Tibial nerve (tissue), 3 donors: ENCODE data around the gene FBXL7.

ENCODE experiments used
- CTCF ChIP-seq, 5 experiments: fragments of 200-600 bp in 3 of 5; fragments of 450-650 bp in 2 of 5; sonication (generic) in 3 of 5; IDR thresholded peaks; one replicate each; pipeline ENCODE4 v1.5.1; 2016 to 2019; ENCODE audit warnings: antibody characterized with exemption in 5 of 5, mild to moderate bottlenecking in 3 of 5, moderate library complexity in 2 of 5
- POLR2A ChIP-seq, 2 donors: fragments of 450-650 bp; IDR thresholded peaks; one replicate each; pipeline ENCODE4 v1.6.1; 2017; ENCODE audit warnings: antibody characterized with exemption in 2 of 2, mild to moderate bottlenecking in 2 of 2, moderate library complexity in 2 of 2

DNA sequence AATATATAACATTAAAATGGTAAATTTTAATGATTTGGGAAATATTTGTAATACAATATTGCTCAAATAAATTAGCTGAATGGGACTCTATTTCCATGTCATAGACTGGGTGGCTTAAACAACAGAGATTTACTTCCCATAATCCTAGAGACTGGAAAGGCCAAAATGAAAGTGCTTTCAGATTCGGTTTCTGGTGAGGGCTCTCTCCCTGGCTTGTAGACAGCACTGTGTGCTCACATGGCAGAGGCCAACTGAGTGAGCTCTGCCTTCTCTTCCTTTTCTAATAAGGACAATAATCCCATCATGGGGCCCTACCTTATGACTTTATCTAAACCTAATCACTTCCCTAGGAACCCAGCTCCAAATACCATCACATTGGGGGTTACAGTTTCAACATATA, 483.4 kb downstream of the FBXL7 start:
- TF ChIP-seq POLR2A (IDR thresholded peaks at IDR 0.05) (no peak), CTCF (IDR thresholded peaks at IDR 0.05) (no peak)
